Activated CD4-positive, alpha-beta T cell treated with anti-CD3 and anti-CD28 coated beads for 1 hour (primary cell): Measurements from ENCODE around the gene MAMDC2.
"Not testable (repeated sequence)": the region's sequence is repeated elsewhere in the genome, so short reads cannot be mapped to it uniquely, and the experiment has no call there.

Experiments
- DNase-seq: peaks from one replicate; pipeline ENCODE4 v3.0.0-alpha.2; 2020

MAMDC2 gene

GRCh38 chr9:70217029-70217428, 173.4 kb downstream of the MAMDC2 start:
- no peak for DNase-seq

DNA sequence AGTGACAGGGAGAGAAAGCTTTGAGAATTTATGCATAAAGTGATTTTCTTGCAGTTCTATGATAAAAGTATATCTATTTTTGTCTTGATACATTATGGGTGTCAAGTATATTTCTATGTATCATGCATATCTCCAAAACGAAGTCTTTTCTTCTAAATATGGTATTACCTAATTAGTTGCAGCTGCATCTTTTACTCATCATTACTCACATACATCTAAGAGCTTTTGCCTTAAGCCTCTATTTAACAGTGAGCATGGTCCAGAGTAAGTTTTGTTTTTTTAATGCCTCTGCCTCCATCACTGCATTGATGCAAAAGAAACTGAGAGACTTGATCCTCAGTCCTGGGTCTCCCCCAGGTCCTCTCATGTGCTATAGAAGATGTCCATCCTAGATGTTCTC, 175.1 kb downstream of the MAMDC2 start:
- no peak for DNase-seq

GRCh38 chr9:70220216-70220615, 176.6 kb downstream of the MAMDC2 start:
- no peak for DNase-seq

GRCh38 chr9:70222354-70222753, 178.7 kb downstream of the MAMDC2 start:
- DNase-seq: no peak

- DNase-seq: no peak
Observed at GRCh38 chr9:70228118-70228517, 184.5 kb downstream of the MAMDC2 start.

GRCh38 chr9:70228611-70229010, 185.0 kb downstream of the MAMDC2 start:
- DNase-seq: no peak

DNA sequence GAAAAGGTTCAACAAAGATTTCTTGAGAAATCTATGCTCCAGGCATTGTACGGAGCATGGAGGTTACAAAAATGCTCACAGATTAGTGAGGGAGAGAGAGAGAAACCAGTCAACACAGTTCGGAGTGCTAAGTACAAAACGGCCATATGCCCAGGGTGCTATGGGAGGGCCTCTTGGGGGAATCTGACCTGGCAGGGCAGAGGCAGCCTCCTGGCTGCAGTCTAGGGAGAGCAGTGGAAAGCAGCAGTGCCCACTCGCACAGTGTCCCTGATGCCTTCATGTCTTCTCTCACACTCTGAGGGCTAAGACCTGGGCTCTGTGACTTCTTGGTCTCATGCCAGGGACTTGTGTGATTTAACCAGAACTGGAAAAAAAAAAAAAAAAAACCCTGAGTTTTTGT, 185.4 kb downstream of the MAMDC2 start:
- DNase-seq: no peak

DNA sequence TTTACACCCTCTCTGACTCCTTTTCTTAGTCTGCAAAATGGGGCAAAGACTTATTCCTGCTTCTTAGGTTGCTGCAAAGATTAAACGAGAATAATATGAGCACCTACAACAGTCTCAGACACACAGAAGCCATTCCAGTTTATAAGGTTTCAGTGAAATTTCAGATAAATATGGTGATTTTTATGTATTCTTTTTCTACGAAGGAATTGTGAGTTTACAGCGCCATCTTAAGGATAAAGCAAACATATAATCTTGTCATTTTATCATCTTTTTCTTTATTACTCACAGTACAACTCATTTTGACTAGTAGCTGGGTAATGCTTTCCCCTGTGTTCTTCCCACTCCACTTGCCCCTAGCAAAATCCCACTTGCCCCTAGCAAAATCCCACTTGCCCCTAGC, 185.9 kb downstream of the MAMDC2 start:
- DNase-seq: no peak

DNA sequence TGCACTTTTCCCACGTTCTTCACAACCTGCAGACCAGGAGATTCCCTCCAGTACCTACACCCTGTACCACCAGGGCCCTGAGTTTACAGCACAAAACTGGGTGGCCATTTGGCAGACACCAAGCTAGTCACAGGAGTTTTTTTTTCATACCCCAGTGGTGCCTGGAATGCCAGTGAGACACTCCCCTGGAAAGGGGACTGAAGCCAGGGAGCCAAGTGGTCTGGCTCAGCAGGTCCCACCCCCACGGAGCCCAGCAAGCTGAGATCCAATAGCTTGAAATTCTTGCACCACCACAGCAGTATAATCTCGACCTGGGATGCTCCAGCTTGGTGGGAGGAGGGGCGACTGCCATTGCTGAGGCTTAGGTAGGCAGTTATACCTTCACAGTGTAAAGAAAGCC, 188.8 kb downstream of the MAMDC2 start:
- DNase-seq: no peak

- DNase-seq: not testable (repeated sequence)
Observed at GRCh38 chr9:70234208-70234607, 190.6 kb downstream of the MAMDC2 start.

DNA sequence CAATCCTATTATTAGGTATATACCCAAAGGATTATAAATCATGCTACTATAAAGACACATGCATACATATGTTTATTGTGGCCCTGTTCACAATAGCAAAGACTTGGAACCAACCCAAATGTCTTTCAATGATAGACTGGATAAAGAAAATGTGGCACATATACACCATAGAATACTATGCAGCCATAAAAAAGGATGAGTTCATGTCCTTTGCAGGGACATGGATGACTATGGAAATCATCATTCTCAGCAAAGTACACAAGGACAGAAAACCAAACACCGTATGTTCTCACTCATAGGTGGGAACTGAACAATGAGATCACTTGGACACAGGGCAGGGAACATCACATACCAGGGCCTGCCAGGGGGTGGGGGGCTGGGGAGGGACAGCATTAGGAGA, 202.3 kb downstream of the MAMDC2 start:
- DNase-seq: not testable (repeated sequence)

- DNase-seq: no peak
Observed at GRCh38 chr9:70250221-70250620, 206.6 kb downstream of the MAMDC2 start.

GRCh38 chr9:70255486-70255885, 211.8 kb downstream of the MAMDC2 start:
- DNase-seq: no peak

DNA sequence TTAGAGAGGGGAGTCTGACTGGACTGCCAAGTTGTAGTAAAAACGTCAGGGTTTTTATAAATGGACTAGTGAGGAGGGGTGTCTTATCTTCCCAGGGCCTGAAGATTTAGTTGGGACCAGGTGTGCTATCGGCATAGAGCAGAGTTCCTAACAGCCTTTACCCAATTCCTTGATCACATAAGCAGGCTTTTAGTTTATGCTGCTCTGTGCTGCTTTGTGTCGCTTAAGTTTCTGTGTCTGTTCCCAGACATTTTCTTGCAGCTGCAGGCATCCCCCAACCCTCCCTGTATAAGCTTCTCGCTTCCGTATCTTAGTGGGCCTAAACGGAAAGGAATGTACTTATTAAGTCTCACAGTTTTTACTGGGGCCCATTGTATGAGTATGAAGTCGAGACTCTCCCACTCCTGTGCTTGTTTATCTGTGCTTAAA, 212.5 kb downstream of the MAMDC2 start:
- DNase-seq: no peak

DNA sequence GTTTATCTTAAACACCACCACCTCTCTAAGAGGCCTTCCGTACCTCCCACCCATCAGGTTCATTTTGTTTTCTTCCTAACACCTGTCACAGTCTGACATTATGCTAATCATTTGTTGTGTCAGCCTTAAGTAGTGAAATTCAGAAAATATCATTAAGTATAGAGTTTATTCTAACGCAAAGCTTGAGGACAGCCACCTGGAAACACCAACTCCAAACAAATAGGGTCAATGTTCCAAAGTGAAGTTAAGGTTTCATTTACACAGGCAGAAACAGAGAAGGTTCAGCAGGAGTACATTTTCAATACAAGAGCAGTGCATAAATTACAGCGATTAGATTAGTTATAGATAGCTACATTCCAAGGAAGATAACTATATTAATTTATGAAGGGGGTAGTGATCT, 213.9 kb downstream of the MAMDC2 start:
- DNase-seq: no peak

- DNase-seq: no peak
Observed at GRCh38 chr9:70257991-70258691, 214.5 kb downstream of the MAMDC2 start.

DNA sequence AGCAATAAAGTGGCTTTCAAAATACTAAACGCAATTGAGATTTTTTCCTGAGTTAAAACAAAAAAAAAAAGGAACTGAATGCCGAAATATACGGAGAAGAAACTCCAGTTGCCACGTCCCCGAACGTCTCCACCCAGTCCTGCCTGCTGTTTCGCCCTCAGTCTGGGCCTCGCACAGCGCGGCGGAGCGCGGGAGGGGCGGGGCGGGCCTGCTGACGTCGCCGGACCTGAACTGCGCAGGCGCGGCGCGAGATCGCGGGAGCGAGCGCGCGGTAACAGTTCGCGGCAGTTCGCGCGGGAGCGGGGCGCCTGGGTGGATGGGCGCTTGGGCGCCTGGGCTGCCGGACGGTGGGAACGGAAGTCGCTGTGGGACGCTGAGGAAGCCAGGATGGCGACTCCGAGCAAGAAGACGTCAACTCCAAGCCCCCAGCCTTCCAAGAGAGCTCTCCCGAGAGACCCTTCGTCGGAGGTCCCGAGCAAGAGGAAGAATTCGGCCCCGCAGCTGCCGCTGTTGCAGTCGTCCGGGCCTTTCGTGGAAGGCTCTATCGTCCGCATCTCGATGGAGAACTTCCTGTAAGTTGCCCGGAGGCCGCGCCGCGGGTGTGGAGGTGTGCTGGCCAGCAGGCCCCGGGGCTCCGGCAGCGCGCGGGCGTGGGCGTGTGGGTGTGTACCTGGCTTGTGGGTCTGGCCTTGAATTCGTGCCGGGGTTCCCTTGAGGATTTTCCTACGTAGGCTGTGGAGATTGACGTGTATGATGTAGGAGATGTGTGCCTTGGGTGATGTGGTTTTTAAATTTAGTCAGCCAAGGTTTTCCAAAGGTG, 215.3 kb downstream of the MAMDC2 start, which contains the start of gene SMC5:
SMC5 (plus strand) TSS at position 287 of the 820 bp plus-strand sequence; CDS start at position 388, 101 bp downstream.
- DNase-seq: peak; percentile 86

DNA sequence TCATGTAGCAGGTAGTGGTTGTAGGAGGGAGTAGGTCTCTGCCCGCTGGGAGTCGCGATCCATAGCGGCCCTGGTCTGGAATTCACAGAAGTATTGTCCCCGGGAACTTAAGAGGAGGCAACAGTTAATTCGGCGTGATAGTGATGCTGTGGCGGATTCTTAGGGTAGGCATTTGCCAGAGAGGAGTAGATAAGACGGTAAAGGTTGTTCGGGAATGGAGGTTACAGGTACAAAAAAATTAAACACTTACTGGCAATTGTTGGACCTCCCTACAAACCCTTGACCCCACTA, 215.8 kb downstream of the MAMDC2 start:
- no peak for DNase-seq

GRCh38 chr9:70260007-70260443, 216.4 kb downstream of the MAMDC2 start:
- DNase-seq: no peak

- no peak for DNase-seq
Observed at GRCh38 chr9:70260606-70261005, 217.0 kb downstream of the MAMDC2 start.

- no peak for DNase-seq
Observed at GRCh38 chr9:70261131-70261870, 217.7 kb downstream of the MAMDC2 start.

DNA sequence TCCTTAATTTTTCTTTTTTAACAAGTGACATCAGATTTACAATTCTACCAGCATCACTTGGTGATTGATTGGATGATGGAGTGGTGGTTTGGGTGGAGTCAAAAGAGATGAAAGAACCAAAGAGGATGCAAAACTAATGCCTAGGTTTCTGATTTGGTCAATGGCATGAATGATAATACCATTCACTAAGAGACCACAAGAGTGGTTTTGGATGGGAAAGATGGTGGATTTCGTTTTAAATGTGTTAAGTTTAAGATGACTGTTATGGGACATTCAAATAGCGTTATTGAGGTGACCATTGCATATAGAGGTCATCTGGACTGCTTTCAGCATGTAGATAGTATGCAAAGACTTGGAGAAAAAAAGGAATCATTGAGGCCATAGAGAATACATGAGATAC, 218.7 kb downstream of the MAMDC2 start:
- DNase-seq: no peak

DNA sequence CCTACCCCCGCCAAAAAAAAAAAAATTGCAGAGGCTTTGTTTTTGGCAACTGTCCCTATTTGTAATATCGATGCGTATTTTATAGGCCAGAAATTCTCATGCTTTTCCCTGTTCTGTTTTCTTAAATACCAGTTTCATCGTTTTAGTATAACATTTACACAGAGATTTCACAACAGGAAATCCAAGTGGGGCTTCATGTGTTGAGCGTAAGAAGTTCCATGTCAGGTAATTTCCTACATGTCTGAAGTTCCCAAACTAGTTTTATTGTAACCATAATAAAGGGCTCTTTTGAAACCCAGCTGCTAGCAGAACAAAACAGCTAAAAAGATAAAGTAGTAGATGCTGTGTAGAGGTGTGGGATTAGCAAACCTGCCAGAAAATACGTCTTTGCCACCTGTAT, 219.3 kb downstream of the MAMDC2 start:
- no peak for DNase-seq

GRCh38 chr9:70263421-70263820, 219.8 kb downstream of the MAMDC2 start:
- DNase-seq: no peak
